Measurements from ENCODE around the gene TMEM167B.

The TMEM167B gene

DNA sequence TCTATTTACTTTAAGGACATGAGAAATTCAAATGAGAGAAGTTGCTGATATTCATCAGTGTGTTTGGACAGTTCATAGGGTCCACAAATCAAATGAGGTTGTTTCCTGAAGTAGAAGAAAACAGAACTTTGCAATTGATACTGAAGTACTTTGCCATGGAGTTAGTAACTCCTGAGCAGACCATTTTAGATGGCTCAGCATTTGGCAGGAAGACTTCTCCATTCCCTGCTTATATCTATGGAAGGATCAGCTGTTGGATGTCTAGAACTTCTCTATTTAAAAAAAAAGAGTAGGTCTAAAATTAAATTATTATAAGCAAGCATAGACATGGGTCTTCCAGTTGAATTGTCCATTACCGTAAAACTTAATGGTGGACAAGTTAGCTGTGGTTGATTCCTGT is 5.1 kb downstream of the TMEM167B start:
- Histone ChIP-seq H3K9ac (ENCODE audit: low read length) (no peak overlapping the region), H3K79me1 (ENCODE audit: low read length) (peaks cover 7% of the 10 kb centered on the region), H3K4me1 (ENCODE audit: control insufficient read depth in 1 of 2, insufficient read depth in 2 of 2, low read length in 2 of 2) (no peaks in the 10 kb centered on the region), H3K18ac (ENCODE audit: low read length) (no peak overlapping the region), H3K23ac (ENCODE audit: low read length) (no peak overlapping the region), H3K9me3 (ENCODE audit: insufficient read depth, low read depth, low read length) (no peaks in the 10 kb centered on the region), H2AFZ (ENCODE audit: insufficient read depth, low read length, poor library complexity) (no peak overlapping the region), H2BK120ac (ENCODE audit: insufficient read depth, low read length, poor library complexity) (no peak overlapping the region), H3K4me3 (ENCODE audit: low read depth, low read length) (no peak overlapping the region), H4K91ac (ENCODE audit: low read depth, low read length) (no peak overlapping the region), H4K8ac (ENCODE audit: low read depth, low read length) (no peak overlapping the region), H3K79me2 (ENCODE audit: control insufficient read depth, insufficient read depth, low read length, poor library complexity) (peaks cover 7% of the 10 kb centered on the region), H3K27ac (ENCODE audit: low read depth, low read length) (no peak overlapping the region), H3K4ac (ENCODE audit: low read depth, low read length) (no peak overlapping the region), H2AK5ac (ENCODE audit: low read length) (no peak overlapping the region), H2BK5ac (ENCODE audit: low read depth, low read length, poor library complexity) (no peak overlapping the region), H4K12ac (ENCODE audit: low read depth, low read length) (no peak overlapping the region), H3K4me2 (ENCODE audit: low read length) (no peak overlapping the region), H3K14ac (ENCODE audit: low read length) (no peak overlapping the region), H3K36me3 (ENCODE audit: control insufficient read depth in 1 of 2, insufficient read depth in 2 of 2, low read length in 2 of 2) (peaks cover 5 to 11% of the 10 kb centered on the region in 2 experiments), H3K27me3 (ENCODE audit: insufficient read depth, low read length) (no peaks in the 10 kb centered on the region), H2BK12ac (ENCODE audit: low read length) (no peak overlapping the region)
- no CpG with 5 or more reads among the region's 1 CpG for WGBS (ENCODE audit: extremely low coverage, insufficient coverage, insufficient read length)
- DNase-seq: no peak

DNA sequence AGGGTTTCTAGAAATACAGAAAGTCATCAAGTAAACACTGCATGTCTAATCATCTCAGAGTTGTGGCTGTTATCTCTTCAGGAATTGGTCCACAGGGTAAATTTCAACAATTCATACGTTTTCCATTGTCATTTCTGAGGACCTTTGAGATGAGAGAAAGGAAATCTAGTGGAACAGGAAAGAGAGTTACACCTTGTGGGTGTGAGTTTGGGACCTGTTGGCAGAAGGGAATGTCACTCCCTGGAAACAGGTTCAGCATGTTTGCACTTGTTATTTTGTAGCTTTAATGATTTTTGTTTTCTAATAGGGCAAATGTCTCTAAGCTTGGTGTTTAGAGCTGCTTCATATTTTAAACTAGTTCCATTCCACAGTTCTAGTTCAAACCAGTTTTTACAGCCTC is 5.6 kb downstream of the TMEM167B start:
- H3K36me3 ChIP-seq (ENCODE audit: control insufficient read depth in 1 of 2, insufficient read depth in 2 of 2, low read length in 2 of 2): peaks cover 5 to 11% of the 10 kb centered on the region in 2 experiments
- no peak overlapping the region for H2BK120ac ChIP-seq (ENCODE audit: insufficient read depth, low read length, poor library complexity)
- H3K4ac ChIP-seq (ENCODE audit: low read depth, low read length): no peak overlapping the region
- no peak overlapping the region for H3K23ac ChIP-seq (ENCODE audit: low read length)
- H3K27ac ChIP-seq (ENCODE audit: low read depth, low read length): no peak overlapping the region
- peaks cover 7% of the 10 kb centered on the region for H3K79me1 ChIP-seq (ENCODE audit: low read length)
- no peak overlapping the region for H3K9ac ChIP-seq (ENCODE audit: low read length)
- no peak overlapping the region for H3K4me3 ChIP-seq (ENCODE audit: low read depth, low read length)
- no peak overlapping the region for H4K12ac ChIP-seq (ENCODE audit: low read depth, low read length)
- H2AK5ac ChIP-seq (ENCODE audit: low read length): no peak overlapping the region
- H2BK12ac ChIP-seq (ENCODE audit: low read length): no peak overlapping the region
- no peak overlapping the region for H4K8ac ChIP-seq (ENCODE audit: low read depth, low read length)
- no CpG with 5 or more reads among the region's 1 CpG for WGBS (ENCODE audit: extremely low coverage, insufficient coverage, insufficient read length)
- H3K4me2 ChIP-seq (ENCODE audit: low read length): no peak overlapping the region
- no peak overlapping the region for H4K91ac ChIP-seq (ENCODE audit: low read depth, low read length)
- DNase-seq: peak in 1 of 2 donors; percentile 35
- H3K18ac ChIP-seq (ENCODE audit: low read length): no peak overlapping the region
- H3K79me2 ChIP-seq (ENCODE audit: control insufficient read depth, insufficient read depth, low read length, poor library complexity): peaks cover 9% of the 10 kb centered on the region
- H3K27me3 ChIP-seq (ENCODE audit: insufficient read depth, low read length): no peaks in the 10 kb centered on the region
- H3K14ac ChIP-seq (ENCODE audit: low read length): no peak overlapping the region
- peaks cover 0 to 1% of the 10 kb centered on the region in 2 experiments for H3K4me1 ChIP-seq (ENCODE audit: control insufficient read depth in 1 of 2, insufficient read depth in 2 of 2, low read length in 2 of 2)
- no peak overlapping the region for H2AFZ ChIP-seq (ENCODE audit: insufficient read depth, low read length, poor library complexity)
- no peak overlapping the region for H2BK5ac ChIP-seq (ENCODE audit: low read depth, low read length, poor library complexity)
- H3K9me3 ChIP-seq (ENCODE audit: insufficient read depth, low read depth, low read length): no peaks in the 10 kb centered on the region

DNA sequence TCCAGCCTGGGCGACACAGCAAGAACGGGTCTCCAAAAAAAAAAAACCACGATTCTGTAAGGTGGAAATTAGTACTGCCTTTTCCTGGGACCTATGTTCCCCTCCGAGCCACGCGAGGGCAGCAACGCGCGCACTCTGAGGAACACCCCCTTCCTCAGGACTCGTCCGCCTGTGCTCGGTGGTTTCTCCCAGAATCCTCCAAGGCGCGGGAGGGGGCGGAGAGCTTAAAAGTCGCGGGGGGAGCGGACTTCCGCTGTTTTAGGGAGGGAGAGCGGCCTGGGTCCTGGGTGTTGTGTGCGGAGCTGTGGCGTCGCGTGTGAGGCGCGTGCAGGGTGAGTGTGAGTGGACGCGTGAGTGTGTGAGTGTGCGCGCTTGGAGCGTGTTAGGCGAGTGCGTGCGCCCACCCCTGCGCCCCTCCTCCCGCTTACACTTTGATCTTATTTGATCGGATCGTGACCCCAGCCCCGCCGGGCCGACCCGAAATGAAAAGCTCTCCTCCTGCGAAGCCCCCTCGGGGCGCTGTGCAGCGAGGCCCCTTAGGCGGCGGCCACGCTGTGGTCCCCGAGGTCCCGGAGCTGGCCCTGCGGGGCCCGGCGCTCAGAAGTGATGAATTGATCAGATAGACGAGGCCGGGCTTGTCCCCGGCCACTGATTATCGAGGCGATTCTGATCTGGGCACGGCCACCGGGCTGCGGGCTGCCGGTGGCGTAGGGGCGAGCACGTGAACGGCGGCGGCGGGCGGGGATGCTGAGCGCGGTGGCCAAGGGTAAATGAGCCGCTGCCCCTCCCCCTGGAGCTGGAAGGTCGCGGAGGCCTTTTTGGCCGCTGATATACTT is 9.6 kb downstream of the TMEM167B start:
- H3K27me3 ChIP-seq (ENCODE audit: insufficient read depth, low read length): no peaks in the 10 kb centered on the region
- H3K14ac ChIP-seq (ENCODE audit: low read length): peak overlapping the region; percentile 100
- peaks cover 7% of the 10 kb centered on the region for H3K79me1 ChIP-seq (ENCODE audit: low read length)

DNA sequence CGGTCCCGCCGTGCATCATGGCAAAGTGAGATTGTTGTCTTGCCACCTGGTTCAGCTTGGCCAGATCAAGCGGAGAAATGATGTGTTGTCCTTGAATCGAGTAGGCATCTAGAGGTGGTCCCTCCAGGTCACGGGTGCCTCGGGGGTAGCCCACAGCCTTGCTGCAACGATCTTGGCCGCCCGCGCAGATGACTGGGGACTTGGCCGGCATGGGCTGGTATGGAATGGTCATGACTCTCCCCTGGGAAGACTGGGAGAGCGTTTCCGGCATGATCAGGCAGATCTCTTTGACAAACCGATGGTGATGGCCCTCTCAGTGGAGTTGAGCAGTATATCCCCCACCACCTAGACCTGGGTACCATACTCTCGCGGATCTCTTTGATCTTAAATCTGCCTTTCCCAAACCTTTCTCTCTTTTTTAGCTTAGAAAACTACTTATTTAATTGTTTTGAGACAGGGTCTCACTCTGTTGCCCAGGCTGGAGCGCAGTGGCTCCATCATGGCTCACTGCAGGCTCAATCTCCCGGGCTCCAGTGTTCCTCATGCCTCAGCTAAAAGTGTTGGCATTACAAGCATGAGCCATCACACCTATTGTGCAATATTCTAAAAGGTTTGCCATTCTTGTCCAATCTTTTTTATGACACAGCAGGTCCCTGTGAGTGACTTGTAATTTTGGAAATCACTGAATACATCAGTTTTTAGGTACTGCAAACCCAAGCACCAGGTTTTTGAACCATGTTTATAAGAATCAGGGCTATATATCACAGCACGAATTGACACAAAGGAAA is 14.0 kb downstream of the TMEM167B start:
- no CpG with 5 or more reads among the region's 20 CpGs for WGBS (ENCODE audit: extremely low coverage, insufficient coverage, insufficient read length)
- Histone ChIP-seq H3K27ac (ENCODE audit: low read depth, low read length) (no peak overlapping the region), H2BK120ac (ENCODE audit: insufficient read depth, low read length, poor library complexity) (no peak overlapping the region), H3K27me3 (ENCODE audit: insufficient read depth, low read length) (no peaks in the 10 kb centered on the region), H2BK12ac (ENCODE audit: low read length) (no peak overlapping the region), H3K79me1 (ENCODE audit: low read length) (peaks cover 7% of the 10 kb centered on the region), H4K8ac (ENCODE audit: low read depth, low read length) (no peak overlapping the region), H3K4me2 (ENCODE audit: low read length) (no peak overlapping the region), H2BK5ac (ENCODE audit: low read depth, low read length, poor library complexity) (no peak overlapping the region), H3K9me3 (ENCODE audit: insufficient read depth, low read depth, low read length) (no peaks in the 10 kb centered on the region), H2AFZ (ENCODE audit: insufficient read depth, low read length, poor library complexity) (no peak overlapping the region), H4K12ac (ENCODE audit: low read depth, low read length) (no peak overlapping the region), H3K23ac (ENCODE audit: low read length) (no peak overlapping the region), H3K4ac (ENCODE audit: low read depth, low read length) (no peak overlapping the region), H3K79me2 (ENCODE audit: control insufficient read depth, insufficient read depth, low read length, poor library complexity) (peaks cover 9% of the 10 kb centered on the region), H3K14ac (ENCODE audit: low read length) (no peak overlapping the region), H3K36me3 (ENCODE audit: control insufficient read depth in 1 of 2, insufficient read depth in 2 of 2, low read length in 2 of 2) (no peaks in the 10 kb centered on the region), H4K91ac (ENCODE audit: low read depth, low read length) (no peak overlapping the region), H3K4me3 (ENCODE audit: low read depth, low read length) (no peak overlapping the region), H2AK5ac (ENCODE audit: low read length) (no peak overlapping the region), H3K4me1 (ENCODE audit: control insufficient read depth in 1 of 2, insufficient read depth in 2 of 2, low read length in 2 of 2) (peaks cover 2 to 3% of the 10 kb centered on the region in 2 experiments), H3K18ac (ENCODE audit: low read length) (no peak overlapping the region), H3K9ac (ENCODE audit: low read length) (no peak overlapping the region)
- peak; percentile 43 to 88 for DNase-seq

More for the DNA sequence above, 9.6 kb downstream of the TMEM167B start:
- peak overlapping the region; percentile 98 for H2AK5ac ChIP-seq (ENCODE audit: low read length)
- H3K36me3 ChIP-seq (ENCODE audit: control insufficient read depth in 1 of 2, insufficient read depth in 2 of 2, low read length in 2 of 2): no peaks in the 10 kb centered on the region
- peaks cover 2 to 3% of the 10 kb centered on the region in 2 experiments for H3K4me1 ChIP-seq (ENCODE audit: control insufficient read depth in 1 of 2, insufficient read depth in 2 of 2, low read length in 2 of 2)
- no CpG with 5 or more reads among the region's 77 CpGs for WGBS (ENCODE audit: extremely low coverage, insufficient coverage, insufficient read length)
- peak overlapping the region; percentile 96 for H4K8ac ChIP-seq (ENCODE audit: low read depth, low read length)
- H4K91ac ChIP-seq (ENCODE audit: low read depth, low read length): peak overlapping the region; percentile 97
- H4K12ac ChIP-seq (ENCODE audit: low read depth, low read length): peak overlapping the region; percentile 86
- no peak overlapping the region for H3K23ac ChIP-seq (ENCODE audit: low read length)
- no peaks in the 10 kb centered on the region for H3K9me3 ChIP-seq (ENCODE audit: insufficient read depth, low read depth, low read length)
- H2AFZ ChIP-seq (ENCODE audit: insufficient read depth, low read length, poor library complexity): peak overlapping the region; percentile 99
- peak overlapping the region; percentile 98 for H3K4me3 ChIP-seq (ENCODE audit: low read depth, low read length)
- peaks cover 9% of the 10 kb centered on the region for H3K79me2 ChIP-seq (ENCODE audit: control insufficient read depth, insufficient read depth, low read length, poor library complexity)
- H2BK5ac ChIP-seq (ENCODE audit: low read depth, low read length, poor library complexity): peak overlapping the region; percentile 94
- peak overlapping the region; percentile 97 for H2BK120ac ChIP-seq (ENCODE audit: insufficient read depth, low read length, poor library complexity)
- peak overlapping the region; percentile 99 for H3K4ac ChIP-seq (ENCODE audit: low read depth, low read length)
- peak overlapping the region; percentile 98 for H3K9ac ChIP-seq (ENCODE audit: low read length)
- H3K4me2 ChIP-seq (ENCODE audit: low read length): peak overlapping the region; percentile 93
- peak; percentile 94 to 98 for DNase-seq
- H3K18ac ChIP-seq (ENCODE audit: low read length): peak overlapping the region; percentile 98
- H2BK12ac ChIP-seq (ENCODE audit: low read length): peak overlapping the region; percentile 34
- H3K27ac ChIP-seq (ENCODE audit: low read depth, low read length): peak overlapping the region; percentile 58

All from trophoblast cell (in vitro differentiated cells and primary cell).